Ovary (tissue), 9 donors: ENCODE measurements around the gene PCYT1A. TPM values are rescaled to one million over a fixed set of nuclear protein-coding genes. Genes with fewer than 3 reads are reported as not detected.
"Not testable (repeated sequence)": the region's sequence is repeated elsewhere in the genome, so short reads cannot be mapped to it uniquely, and the experiment has no call there.

ENCODE experiments used
- DNase-seq, 5 donors: peaks; one replicate each; pipeline ENCODE4 v3.0.0-alpha.2; 2019 to 2020
- H3K27ac ChIP-seq, 2 donors: fragments of 200-600 bp; one replicate each; pipeline versions ENCODE4 v1.5.1 to v1.8.0; 2019 to 2022
- H3K27me3 ChIP-seq: fragments of 200-600 bp; one replicate; pipeline ENCODE4 v1.8.0; 2022
- H3K36me3 ChIP-seq: fragments of 200-600 bp; sonication (generic); one replicate; pipeline ENCODE4 v1.5.1; 2019
- H3K4me1 ChIP-seq: one replicate; pipeline ENCODE4 v1.8.1; 2013; ENCODE audit warnings: mild to moderate bottlenecking, moderate library complexity; ENCODE audit not compliant: insufficient read depth
- H3K4me3 ChIP-seq: fragments of 200-600 bp; sonication (generic); one replicate; pipeline ENCODE4 v1.5.1; 2017
- H3K9me3 ChIP-seq, 2 donors: fragments of 200-600 bp in 1 of 2; sonication (generic) in 1 of 2; one replicate each; pipeline versions ENCODE4 v1.5.1 to v1.8.1; 2013 to 2019; ENCODE audit warnings: mild to moderate bottlenecking in 1 of 2, moderate library complexity in 1 of 2
- EP300 ChIP-seq: sonication (generic); formaldehyde crosslinking; IDR thresholded peaks from one replicate; pipeline ENCODE4 v1.6.1; 2017; ENCODE audit warnings: antibody characterized with exemption
- POLR2A ChIP-seq: fragments of 450-650 bp; IDR thresholded peaks from one replicate; pipeline ENCODE4 v1.6.1; 2017; ENCODE audit warnings: antibody characterized with exemption, mild to moderate bottlenecking, moderate library complexity
- WGBS, 3 donors: extraction: QIAGEN DNeasy Blood & Tissue Kit in 1 of 3; methylation state at CpG; one replicate each; pipeline versions ENCODE4 v1.1.5 to v1.1.7; 2013 to 2017; 5-methylcytosine and 5-hydroxymethylcytosine counted together
- intact Hi-C, 4 donors: fragments of 100-400 bp; cut with DNase I; formaldehyde crosslinking; loops; one replicate each; pipeline versions ENCODE4 v1.11.0 to v1.15.1; 2022 to 2023
- polyA plus RNA-seq, 2 donors: library from polyadenylated mRNA; stranded (reverse); fragments of 200-250 nt in 1 of 2; fragments of 350-450 nt in 1 of 2; fragmentation: Illumina TruSeq in 1 of 2; extraction: RNeasy Lipid Tissue Mini Kit (QIAGEN cat#74804) in 1 of 2; gene quantifications; one replicate each; pipeline ENCODE4 v1.2.3, GENCODE V29; 2013 to 2014
- total RNA-seq, 7 donors: library from RNA; depleted of rRNA in 2 of 7; stranded (reverse); fragments of >200 nt in 2 of 7; fragmentation: NEBNext Ultra II Directional in 3 of 7; extraction: Animal tissue kit (Norgen Biotek cat#: 25700) in 3 of 7; gene quantifications; one replicate each; pipeline versions ENCODE4 v1.1.0 to v1.2.4, GENCODE V29; 2016 to 2023
- TF ChIP-seq, protein P1 (sequence below), 3 donors: fragments of 450-650 bp in 2 of 3; fragments of 200-600 bp in 1 of 3; IDR thresholded peaks; one replicate each; pipeline versions ENCODE4 v1.5.1 to v1.8.0; 2016 to 2022; ENCODE audit warnings: antibody characterized with exemption in 3 of 3, mild to moderate bottlenecking in 1 of 3
- donor health status: DM: no; HTN: no; CAD: no; lungs with moderate emphysema.
- donor health status: DM: no; HTN: no; CAD: no.
- donor health status: Bipolar disorder and iron deficiency.
- donor health status: DM: yes; HTN: yes; CAD: no.
- donor health status: DM: no; HTN: no; CAD: no.
- donor health status: DM: yes; HTN: yes; CAD: no.

Gene PCYT1A
- total and polyA plus RNA-seq, 9 donors: 16.3 to 58.1 (median 33.7) TPM

DNA sequence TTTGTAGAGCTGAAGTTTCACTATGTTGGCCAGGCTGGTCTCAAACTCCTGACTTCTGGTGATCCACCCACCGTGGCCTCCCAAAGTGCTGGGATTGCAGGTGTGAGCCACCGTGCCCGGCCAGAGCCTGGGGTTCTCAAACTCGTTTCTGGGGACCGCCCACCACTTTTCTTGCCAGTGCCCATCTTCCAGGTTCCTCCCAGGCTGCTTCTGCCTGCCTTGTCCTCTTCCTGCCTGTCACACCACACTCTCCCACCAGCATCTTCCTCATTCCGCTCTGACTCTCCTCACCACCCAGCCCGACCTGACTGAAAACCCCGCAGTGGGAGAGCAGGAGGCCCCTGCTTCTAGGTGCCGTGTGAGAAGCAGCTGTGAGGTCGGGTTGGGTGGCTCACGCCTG, 33.6 kb upstream of the PCYT1A start:
- H3K27ac ChIP-seq: no peak overlapping the region
- 80 to 83% (median 82%) methylated on average over 11 of the region's 11 CpGs for WGBS, 3 donors
- H3K4me1 ChIP-seq: no peaks in the 10 kb centered on the region
- no peaks in the 10 kb centered on the region for H3K27me3 ChIP-seq
- no peak for TF ChIP-seq EP300
- TF ChIP-seq, protein P1, sequence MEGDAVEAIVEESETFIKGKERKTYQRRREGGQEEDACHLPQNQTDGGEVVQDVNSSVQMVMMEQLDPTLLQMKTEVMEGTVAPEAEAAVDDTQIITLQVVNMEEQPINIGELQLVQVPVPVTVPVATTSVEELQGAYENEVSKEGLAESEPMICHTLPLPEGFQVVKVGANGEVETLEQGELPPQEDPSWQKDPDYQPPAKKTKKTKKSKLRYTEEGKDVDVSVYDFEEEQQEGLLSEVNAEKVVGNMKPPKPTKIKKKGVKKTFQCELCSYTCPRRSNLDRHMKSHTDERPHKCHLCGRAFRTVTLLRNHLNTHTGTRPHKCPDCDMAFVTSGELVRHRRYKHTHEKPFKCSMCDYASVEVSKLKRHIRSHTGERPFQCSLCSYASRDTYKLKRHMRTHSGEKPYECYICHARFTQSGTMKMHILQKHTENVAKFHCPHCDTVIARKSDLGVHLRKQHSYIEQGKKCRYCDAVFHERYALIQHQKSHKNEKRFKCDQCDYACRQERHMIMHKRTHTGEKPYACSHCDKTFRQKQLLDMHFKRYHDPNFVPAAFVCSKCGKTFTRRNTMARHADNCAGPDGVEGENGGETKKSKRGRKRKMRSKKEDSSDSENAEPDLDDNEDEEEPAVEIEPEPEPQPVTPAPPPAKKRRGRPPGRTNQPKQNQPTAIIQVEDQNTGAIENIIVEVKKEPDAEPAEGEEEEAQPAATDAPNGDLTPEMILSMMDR (IDR thresholded peaks at IDR 0.05): no peak
- TF ChIP-seq POLR2A: no peak
- intact Hi-C loops: no loop called here
- DNase-seq: no peak
- H3K9me3 ChIP-seq: no peaks in the 10 kb centered on the region
- H3K36me3 ChIP-seq: no peaks in the 10 kb centered on the region
- H3K4me3 ChIP-seq: no peak overlapping the region

DNA sequence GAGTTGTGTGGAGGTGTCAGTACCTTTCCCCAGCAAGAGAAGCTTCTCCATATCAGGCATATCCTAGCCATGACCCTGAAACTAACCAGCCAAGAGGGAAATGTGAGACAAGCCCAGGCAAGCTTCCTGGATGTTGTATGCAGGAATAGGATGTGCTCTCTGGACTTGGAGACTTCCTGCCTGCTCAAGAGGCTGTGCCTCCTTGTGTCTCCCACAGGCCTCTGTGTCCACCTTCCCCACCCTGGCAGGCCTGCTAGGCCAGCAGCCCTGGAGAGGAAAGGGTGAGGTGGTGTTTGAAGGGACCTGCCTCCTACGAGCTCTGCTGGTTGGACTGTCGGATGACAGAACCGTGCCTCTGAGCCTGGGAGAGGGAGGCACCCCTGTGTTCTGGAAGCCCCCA, 32.6 kb upstream of the PCYT1A start:
- no peaks in the 10 kb centered on the region for H3K36me3 ChIP-seq
- no peak overlapping the region for H3K27ac ChIP-seq
- TF ChIP-seq POLR2A (no peak), EP300 (no peak)
- TF ChIP-seq, protein P1 (IDR thresholded peaks at IDR 0.05): no peak
- intact Hi-C loops: no loop called here
- H3K9me3 ChIP-seq: no peaks in the 10 kb centered on the region
- H3K27me3 ChIP-seq: no peaks in the 10 kb centered on the region
- no peaks in the 10 kb centered on the region for H3K4me1 ChIP-seq
- 78 to 84% (median 78%) methylated on average over 3 of the region's 3 CpGs for WGBS, 3 donors
- no peak overlapping the region for H3K4me3 ChIP-seq
- no peak for DNase-seq

DNA sequence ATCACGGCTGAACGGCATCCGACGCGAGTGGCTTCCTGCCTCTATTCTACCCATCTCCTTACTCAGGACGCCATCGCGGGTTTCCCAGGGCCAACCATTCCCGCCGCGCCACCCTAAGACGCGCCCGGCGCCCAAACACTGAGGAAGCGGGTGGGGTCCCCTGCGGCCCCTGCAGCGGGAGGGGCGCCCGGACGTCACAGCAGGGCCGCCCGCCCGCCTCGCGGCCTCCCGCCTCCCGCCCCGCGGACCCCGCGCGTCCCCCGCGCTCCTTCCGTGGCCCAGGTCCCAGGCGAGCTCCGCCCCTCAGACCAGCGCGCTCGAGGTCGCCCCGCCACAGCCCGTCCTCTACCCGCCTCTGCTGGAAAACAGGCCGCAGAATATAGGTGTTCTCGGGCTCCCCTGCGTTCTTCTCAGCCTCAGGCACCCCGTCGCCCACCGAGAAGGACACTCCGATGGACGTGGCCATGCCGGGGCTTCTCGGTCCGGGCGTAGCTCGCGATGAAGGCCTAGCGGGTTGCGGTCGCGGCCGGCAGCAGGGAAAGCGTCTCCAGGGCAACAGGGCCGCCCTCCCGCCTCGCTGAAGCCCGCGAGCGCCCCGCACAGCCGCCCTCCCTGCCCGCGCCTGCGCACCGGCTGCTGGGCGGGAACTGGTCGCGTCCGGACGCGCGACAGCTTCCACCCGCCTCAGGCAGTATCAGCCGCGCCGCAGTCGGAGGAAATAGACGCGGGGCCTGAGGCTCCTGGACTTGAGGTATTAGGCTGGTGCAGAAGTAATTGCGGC, 30.4 kb upstream of the PCYT1A start, which contains the start of gene DYNLT2B:
Gene DYNLT2B (minus strand): TSS at position 554 of the 781 bp plus-strand sequence. CDS start 88 bp downstream, at position 466.
- intact Hi-C loops: loop anchor here in 1 of 4 donors (10.0 kb wide), 1 partner anchor 187 kb away; the partner anchor contains the start of gene RNF168

DNA sequence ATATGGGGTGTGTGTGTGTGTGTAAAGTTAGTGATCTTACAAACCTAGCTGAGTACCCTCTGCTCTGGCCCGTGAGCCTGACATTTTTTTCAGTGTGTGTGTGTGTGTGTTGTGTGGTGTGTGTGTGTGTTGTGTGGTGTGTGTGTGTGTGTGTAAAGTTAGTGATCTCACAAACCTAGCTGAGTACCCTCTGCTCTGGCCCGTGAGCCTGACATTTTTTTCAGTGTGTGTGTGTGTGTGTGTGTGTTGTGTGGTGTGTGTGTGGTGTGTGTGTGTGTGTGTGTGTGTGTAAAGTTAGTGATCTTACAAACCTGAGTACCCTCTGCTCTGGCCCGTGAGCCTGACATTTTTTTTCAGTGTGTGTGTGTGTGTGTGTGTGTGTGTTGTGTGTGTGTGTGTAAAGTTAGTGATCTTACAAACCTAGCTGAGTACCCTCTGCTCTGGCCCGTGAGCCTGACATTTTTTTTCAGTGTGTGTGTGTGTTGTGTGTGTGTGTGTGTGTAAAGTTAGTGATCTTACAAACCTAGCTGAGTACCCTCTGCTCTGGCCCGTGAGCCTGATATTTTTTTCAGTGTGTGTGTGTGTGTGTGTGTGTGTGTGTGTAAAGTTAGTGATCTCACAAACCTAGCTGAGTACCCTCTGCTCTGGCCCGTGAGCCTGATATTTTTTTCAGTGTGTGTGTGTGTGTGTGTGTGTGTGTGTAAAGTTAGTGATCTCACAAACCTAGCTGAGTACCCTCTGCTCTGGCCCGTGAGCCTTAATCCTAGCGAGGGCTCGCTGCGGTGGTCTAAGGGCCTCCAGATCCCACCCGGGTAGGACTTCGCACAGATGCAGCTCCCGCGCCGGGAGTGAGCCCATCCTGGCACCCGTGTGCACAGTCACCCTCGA, 29.5 kb upstream of the PCYT1A start:
- H3K27me3 ChIP-seq, H3K9me3 ChIP-seq, H3K4me1 ChIP-seq, DNase-seq, H3K36me3 ChIP-seq: not testable (repeated sequence)
- Histone ChIP-seq H3K27ac (peak overlapping the region; percentile 85 to 99), H3K4me3 (peak overlapping the region; percentile 91)
- 11 to 18% (median 16%) methylated on average over 13 to 17 of the region's 17 CpGs for WGBS, 3 donors
- intact Hi-C loops: loop anchor here in 1 of 4 donors (10.0 kb wide), 1 partner anchor 188 kb away; the partner anchor contains the start of gene RNF168

More for the DNA sequence above, 30.4 kb upstream of the PCYT1A start, which contains the start of gene DYNLT2B:
- Histone ChIP-seq H3K36me3 (no peaks in the 10 kb centered on the region), H3K9me3 (no peaks in the 10 kb centered on the region), H3K27me3 (no peaks in the 10 kb centered on the region), H3K27ac (peak within 1 kb of the TSS; percentile 85 to 99), H3K4me1 (no peaks in the 10 kb centered on the region), H3K4me3 (peak within 1 kb of the TSS; percentile 91)
- peak; percentile 85 to 91 (median 87) for DNase-seq
- WGBS, 3 donors: 0 to 1% (median 1%) methylated on average over 63 to 92 of the region's 92 CpGs
- TF ChIP-seq, protein P1 (IDR thresholded peaks at IDR 0.05): peak in 1 of 3 donors; percentile 6
- TF ChIP-seq EP300 (no peak), POLR2A (peak; percentile 48)
